HepG2 (cell line): ENCODE data around the gene CEP120. TPM values are rescaled to one million over a fixed set of nuclear protein-coding genes. Genes with fewer than 3 reads are reported as not detected.

ENCODE experiments used
- ATAC-seq: fragments of 200-7000 bp; cut with Tn5 transposase; 3 replicates; pipeline ENCODE4 v1.9.1; 2020; ENCODE audit warnings: mild to moderate bottlenecking, moderate library complexity
- BruUV-seq: library from RNA; stranded (reverse); fragments of 400-500 nt; replicated peaks from 2 replicates; lab custom pipeline; 2021; lab: Mats Ljungman, UMichigan
- CTCF ChIA-PET: fragments of 300-600 bp; formaldehyde crosslinking; extraction: SDS; loops from one replicate; lab custom pipeline; 2021; ENCODE audit warnings: low total read pairs, inconsistent platforms, low intra/inter-chr PET ratio; lab: Yijun Ruan, JAX
- POLR2A ChIA-PET: fragments of 350-600 bp; sonication (Branson Sonifier 250); formaldehyde crosslinking; loops from one replicate; lab custom pipeline; 2020; ENCODE audit warnings: antibody characterized with exemption, inconsistent platforms; lab: Yijun Ruan, JAX
- DNase-seq: peaks from one replicate; pipeline ENCODE4 v3.0.0-alpha.2; 2015; ENCODE audit warnings: low spot score
- FAIRE-seq: peaks from 3 replicates; lab custom pipeline; 2011; peaks lifted over from hg19 to GRCh38; lab: Jason Lieb, UNC
- H2AFZ ChIP-seq: one replicate; pipeline ENCODE4 v1.6.1; 2011; ENCODE audit warnings: low read length, inconsistent platforms
- H3K27ac ChIP-seq: fragments of 300-600 bp; 3 replicates; pipeline ENCODE4 v1.8.0; 2011; ENCODE audit warnings: mixed run types, mild to moderate bottlenecking, mixed read lengths, low read length, inconsistent platforms; ENCODE audit not compliant: insufficient read depth; ENCODE audit errors: extremely low read length
- H3K27me3 ChIP-seq, 2 experiments: fragments of 200-600 bp in 1 of 2; 2 replicates in 1 of 2; 3 replicates in 1 of 2; pipeline versions ENCODE4 v1.6.0 to v1.8.0; 2011; ENCODE audit warnings: low read length in 2 of 2, mild to moderate bottlenecking in 2 of 2, moderate library complexity in 2 of 2, inconsistent platforms in 1 of 2; ENCODE audit not compliant: insufficient read depth in 2 of 2, control insufficient read depth in 1 of 2
- H3K36me3 ChIP-seq, 2 experiments: fragments of 200-600 bp in 1 of 2; replicated peaks in 1 of 2; 2 replicates in 1 of 2; 3 replicates in 1 of 2; pipeline versions ENCODE4 v1.5.1 to v1.8.0; 2011; ENCODE audit warnings: low read length in 2 of 2, inconsistent platforms in 1 of 2; ENCODE audit not compliant: insufficient read depth in 2 of 2, control insufficient read depth in 1 of 2
- H3K4me1 ChIP-seq: 2 replicates; pipeline ENCODE4 v1.5.1; 2012; ENCODE audit warnings: low read length, inconsistent platforms; ENCODE audit not compliant: insufficient read depth
- H3K4me2 ChIP-seq: 2 replicates; pipeline ENCODE4 v1.6.0; 2011; ENCODE audit warnings: low read depth, low read length, inconsistent platforms
- H3K4me3 ChIP-seq, 3 experiments: fragments of 200-600 bp in 1 of 3; sonication (generic), shearing (Covaris generic) in 1 of 3; replicated peaks in 1 of 3; 2 replicates each; pipeline ENCODE4 v1.5.1; 2011 to 2016; ENCODE audit warnings: low read length in 3 of 3, inconsistent platforms in 2 of 3, low read depth in 2 of 3, mild to moderate bottlenecking in 2 of 3, control low read depth in 1 of 3, mixed read lengths in 1 of 3; ENCODE audit not compliant: insufficient read depth in 1 of 3
- H3K79me2 ChIP-seq: one replicate; pipeline ENCODE4 v1.6.1; 2011; ENCODE audit warnings: low read length, inconsistent platforms; ENCODE audit not compliant: insufficient read depth
- H3K9ac ChIP-seq: 2 replicates; pipeline ENCODE4 v1.6.0; 2011; ENCODE audit warnings: mild to moderate bottlenecking, low read depth, low read length, inconsistent platforms; ENCODE audit not compliant: insufficient read depth
- H3K9me3 ChIP-seq: 2 replicates; pipeline ENCODE4 v1.5.1; 2012; ENCODE audit warnings: mild to moderate bottlenecking, low read length
- H4K20me1 ChIP-seq: 2 replicates; pipeline ENCODE4 v1.6.0; 2011; ENCODE audit warnings: inconsistent platforms, mild to moderate bottlenecking, low read length, moderate library complexity; ENCODE audit not compliant: insufficient read depth
- NCOA2 ChIP-seq: sonication (generic); formaldehyde crosslinking; IDR thresholded peaks from 2 replicates; pipeline ENCODE4 v1.8.0; 2022; ENCODE audit warnings: inconsistent platforms
- SAP130 ChIP-seq: IDR thresholded peaks from 2 replicates; pipeline ENCODE4 v1.6.1; 2016; ENCODE audit warnings: low read depth
- TEAD3 ChIP-seq: optimal IDR thresholded peaks from 2 replicates; pipeline ENCODE3; 2016; ENCODE audit warnings: borderline replicate concordance
- ZBTB43 ChIP-seq: sonication (generic); formaldehyde crosslinking; conservative IDR thresholded peaks from 2 replicates; pipeline ENCODE4 v1.4.0; 2020; ENCODE audit warnings: missing genetic modification reagents
- ZFP82 ChIP-seq: sonication (generic); formaldehyde crosslinking; IDR thresholded peaks from 2 replicates; pipeline ENCODE4 v1.5.1; 2020; ENCODE audit warnings: mild to moderate bottlenecking, missing genetic modification reagents, borderline replicate concordance
- WGBS: methylation state at CpG from one replicate; pipeline ENCODE4 v1.1.6; 2017; ENCODE audit warnings: low lambda C conversion rate; 5-methylcytosine and 5-hydroxymethylcytosine counted together
- in situ Hi-C: cut with HindIII; loops from 2 replicates; pipeline ENCODE4 v1.10.0; 2017; ENCODE audit warnings: low pct_unique_long_range_greater_than_20kb; ENCODE audit not compliant: extremely low pct_ligation_motif_present
- intact Hi-C: fragments of 100-400 bp; cut with micrococcal nuclease; formaldehyde crosslinking; loops from one replicate; pipeline ENCODE4 v1.10.0; 2022; ENCODE audit not compliant: unreplicated experiment
- polyA plus RNA-seq, 8 experiments: library from polyadenylated mRNA; depleted of rRNA in 3 of 8; stranded (reverse) in 7 of 8; unstranded in 1 of 8; fragments of >200 nt; fragmentation: Illumina TruSeq in 4 of 8; extraction: Trizol in 4 of 8; gene quantifications; 2 replicates each; pipeline versions ENCODE4 v1.2.1 to v1.2.3, GENCODE V29; 2011 to 2016; ENCODE audit warnings: low read depth in 4 of 8, missing spikeins in 1 of 8, mixed read lengths in 1 of 8; ENCODE audit not compliant: insufficient read depth in 1 of 8
- total RNA-seq, 5 experiments: library from RNA; depleted of rRNA; stranded (reverse); fragments of >200 nt; fragmentation: Illumina TruSeq; extraction: Trizol; gene quantifications; 2 replicates each; pipeline ENCODE4 v1.2.3, GENCODE V29; 2016; ENCODE audit warnings: low read depth in 1 of 5
- TF ChIP-seq, protein P1 (sequence below): sonication (generic); formaldehyde crosslinking; IDR thresholded peaks from 2 replicates; pipeline ENCODE4 v1.4.0; 2020; ENCODE audit warnings: missing genetic modification reagents, borderline replicate concordance

Gene CEP120
- total and polyA plus RNA-seq, 2 of the 13 experiments (the other 11 are each of a cell fraction or from before 2014, with no cell fraction given), result 8.0 to 14.7 TPM

- peaks cover 19% of the 10 kb centered on the region for H3K79me2 ChIP-seq
- peaks cover 19% of the 10 kb centered on the region for H3K4me1 ChIP-seq
- no peak for TF ChIP-seq SAP130 (CRISPR knock-in tag)
- TF ChIP-seq, protein P1, sequence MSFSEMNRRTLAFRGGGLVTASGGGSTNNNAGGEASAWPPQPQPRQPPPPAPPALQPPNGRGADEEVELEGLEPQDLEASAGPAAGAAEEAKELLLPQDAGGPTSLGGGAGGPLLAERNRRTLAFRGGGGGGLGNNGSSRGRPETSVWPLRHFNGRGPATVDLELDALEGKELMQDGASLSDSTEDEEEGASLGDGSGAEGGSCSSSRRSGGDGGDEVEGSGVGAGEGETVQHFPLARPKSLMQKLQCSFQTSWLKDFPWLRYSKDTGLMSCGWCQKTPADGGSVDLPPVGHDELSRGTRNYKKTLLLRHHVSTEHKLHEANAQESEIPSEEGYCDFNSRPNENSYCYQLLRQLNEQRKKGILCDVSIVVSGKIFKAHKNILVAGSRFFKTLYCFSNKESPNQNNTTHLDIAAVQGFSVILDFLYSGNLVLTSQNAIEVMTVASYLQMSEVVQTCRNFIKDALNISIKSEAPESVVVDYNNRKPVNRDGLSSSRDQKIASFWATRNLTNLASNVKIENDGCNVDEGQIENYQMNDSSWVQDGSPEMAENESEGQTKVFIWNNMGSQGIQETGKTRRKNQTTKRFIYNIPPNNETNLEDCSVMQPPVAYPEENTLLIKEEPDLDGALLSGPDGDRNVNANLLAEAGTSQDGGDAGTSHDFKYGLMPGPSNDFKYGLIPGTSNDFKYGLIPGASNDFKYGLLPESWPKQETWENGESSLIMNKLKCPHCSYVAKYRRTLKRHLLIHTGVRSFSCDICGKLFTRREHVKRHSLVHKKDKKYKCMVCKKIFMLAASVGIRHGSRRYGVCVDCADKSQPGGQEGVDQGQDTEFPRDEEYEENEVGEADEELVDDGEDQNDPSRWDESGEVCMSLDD, result no peak
- POLR2A ChIA-PET, result no interaction called here
- ATAC-seq, result no peak
- H3K27me3 ChIP-seq, result no peaks in the 10 kb centered on the region
- no peaks in the 10 kb centered on the region for H3K9me3 ChIP-seq
- no peaks in the 10 kb centered on the region for H4K20me1 ChIP-seq
- in situ Hi-C loops, result loop anchor here (5.0 kb wide), 1 partner anchor 191 kb away; no protein-coding TSS in a partner anchor
- peak overlapping the region; percentile 66 to 85 (median 82); a peak in 5 of 6 replicates for H3K4me3 ChIP-seq
- intact Hi-C loops, result loop anchor here (2.0 kb wide), 1 partner anchor 647 kb away; the partner anchor contains the start of gene SNX2
- H3K36me3 ChIP-seq, result 0 out of 5 replicates have a peak, but pooled peaks cover 0 to 4% of the 10 kb centered on the region in 2 experiments
- H3K9ac ChIP-seq, result peak overlapping the region; percentile 83; the same call in 1 of the 2 replicates
- FAIRE-seq, result no peak
- H3K4me2 ChIP-seq, result peak overlapping the region; percentile 81
- BruUV-seq, result TSS peak; percentile 67
- CTCF ChIA-PET, result no interaction called here
- 31% methylated on average over 2 of the region's 2 CpGs for WGBS
- no peak for DNase-seq
- no peak overlapping the region for H3K27ac ChIP-seq
- H2AFZ ChIP-seq, result no peak overlapping the region
Measured at GRCh38 chr5:123421773-123422172, 1.4 kb downstream of the CEP120 start.

DNA sequence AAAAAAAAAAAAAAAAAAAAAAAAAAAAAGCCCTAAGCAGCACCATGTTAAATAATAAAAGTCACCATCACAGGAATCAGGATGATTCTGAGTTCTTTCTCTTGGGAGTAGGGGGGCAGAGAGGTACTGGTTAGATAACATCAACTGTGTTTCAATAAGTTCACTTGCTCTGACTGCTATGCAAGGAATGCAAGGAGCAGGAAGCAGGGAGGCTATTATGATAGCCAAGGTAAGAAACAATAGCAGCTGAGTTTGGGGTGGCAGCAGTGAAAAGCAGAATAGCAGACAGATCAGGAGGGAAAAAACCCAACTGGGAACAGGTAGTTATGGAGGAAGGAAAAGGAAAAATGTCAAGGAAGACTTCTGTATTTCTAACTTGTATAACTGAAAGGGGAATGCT, 8.2 kb downstream of the CEP120 start:
- POLR2A ChIA-PET, result no interaction called here
- H2AFZ ChIP-seq, result no peak overlapping the region
- in situ Hi-C loops, result no loop called here
- no peaks in the 10 kb centered on the region for H3K9me3 ChIP-seq
- peaks cover 3 to 31% of the 10 kb centered on the region in 2 experiments; a peak in 4 of 5 replicates for H3K36me3 ChIP-seq
- TF ChIP-seq NCOA2 (no peak), ZBTB43 (CRISPR knock-in tag) (no peak), ZFP82 (no peak), TEAD3 (CRISPR knock-in tag) (peak; percentile 43)
- H3K4me1 ChIP-seq, result no peaks in the 10 kb centered on the region
- no peaks in the 10 kb centered on the region for H3K27me3 ChIP-seq
- no peak for DNase-seq
- BruUV-seq, result no TSS peak
- intact Hi-C loops, result no loop called here
- FAIRE-seq, result no peak
- CTCF ChIA-PET, result no interaction called here
- H3K27ac ChIP-seq, result no peak overlapping the region
- H3K79me2 ChIP-seq, result no peaks in the 10 kb centered on the region
- no peak overlapping the region for H3K4me2 ChIP-seq
- no peak overlapping the region for H3K4me3 ChIP-seq
- H3K9ac ChIP-seq, result no peak overlapping the region
- no peak for ATAC-seq
- no peaks in the 10 kb centered on the region for H4K20me1 ChIP-seq
